ENCODE results near the gene TLR6. TPM values are rescaled to one million over a fixed set of nuclear protein-coding genes. Genes with fewer than 3 reads are reported as not detected.

Gene TLR6
- total RNA-seq, 2 donors from 2014 or later = 0.99 to 1.8 TPM

DNA sequence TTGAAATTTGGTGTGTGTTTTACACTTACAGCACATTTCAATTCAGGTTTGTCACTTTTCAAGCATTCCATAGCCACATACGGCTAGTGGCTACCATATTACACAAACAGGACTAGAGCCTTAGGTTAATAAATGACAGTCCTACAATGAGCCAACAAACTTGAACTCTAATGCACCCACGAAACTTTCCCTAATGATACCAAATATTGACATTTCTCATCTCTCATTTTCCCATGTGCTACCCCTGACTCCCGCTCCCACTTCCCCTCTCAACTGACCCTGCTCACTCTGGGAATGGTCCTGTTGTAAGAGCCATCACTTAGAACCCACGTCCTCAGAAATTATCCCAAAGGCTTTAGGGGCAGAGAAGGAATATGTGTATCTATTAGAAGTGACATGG lies 68.9 kb downstream of the TLR6 start:
- ATAC-seq (peak; percentile 63), DNase-seq (no peak)
- Histone ChIP-seq H3K36me3 (replicated peaks in 1 of 2; ENCODE audit: insufficient read depth in 1 of 2, low read depth in 2 of 2) (no peaks in the 10 kb centered on the region), H3K4me1 (peaks cover 11% of the 10 kb centered on the region), H3K27ac (peak overlapping the region in 1 of 4 donors; percentile 53), H3K9me3 (no peaks in the 10 kb centered on the region), H3K27me3 (no peaks in the 10 kb centered on the region), H3K4me3 (no peak overlapping the region)
- WGBS, 2 donors = 20 to 33% methylated on average over 4 of the region's 4 CpGs
- no peak for TF ChIP-seq POLR2A (IDR thresholded peaks at IDR 0.05)
- TF ChIP-seq, protein P1, sequence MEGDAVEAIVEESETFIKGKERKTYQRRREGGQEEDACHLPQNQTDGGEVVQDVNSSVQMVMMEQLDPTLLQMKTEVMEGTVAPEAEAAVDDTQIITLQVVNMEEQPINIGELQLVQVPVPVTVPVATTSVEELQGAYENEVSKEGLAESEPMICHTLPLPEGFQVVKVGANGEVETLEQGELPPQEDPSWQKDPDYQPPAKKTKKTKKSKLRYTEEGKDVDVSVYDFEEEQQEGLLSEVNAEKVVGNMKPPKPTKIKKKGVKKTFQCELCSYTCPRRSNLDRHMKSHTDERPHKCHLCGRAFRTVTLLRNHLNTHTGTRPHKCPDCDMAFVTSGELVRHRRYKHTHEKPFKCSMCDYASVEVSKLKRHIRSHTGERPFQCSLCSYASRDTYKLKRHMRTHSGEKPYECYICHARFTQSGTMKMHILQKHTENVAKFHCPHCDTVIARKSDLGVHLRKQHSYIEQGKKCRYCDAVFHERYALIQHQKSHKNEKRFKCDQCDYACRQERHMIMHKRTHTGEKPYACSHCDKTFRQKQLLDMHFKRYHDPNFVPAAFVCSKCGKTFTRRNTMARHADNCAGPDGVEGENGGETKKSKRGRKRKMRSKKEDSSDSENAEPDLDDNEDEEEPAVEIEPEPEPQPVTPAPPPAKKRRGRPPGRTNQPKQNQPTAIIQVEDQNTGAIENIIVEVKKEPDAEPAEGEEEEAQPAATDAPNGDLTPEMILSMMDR (IDR thresholded peaks at IDR 0.05) = no peak
- intact Hi-C loops (cut with DNase I) = no loop called here

DNA sequence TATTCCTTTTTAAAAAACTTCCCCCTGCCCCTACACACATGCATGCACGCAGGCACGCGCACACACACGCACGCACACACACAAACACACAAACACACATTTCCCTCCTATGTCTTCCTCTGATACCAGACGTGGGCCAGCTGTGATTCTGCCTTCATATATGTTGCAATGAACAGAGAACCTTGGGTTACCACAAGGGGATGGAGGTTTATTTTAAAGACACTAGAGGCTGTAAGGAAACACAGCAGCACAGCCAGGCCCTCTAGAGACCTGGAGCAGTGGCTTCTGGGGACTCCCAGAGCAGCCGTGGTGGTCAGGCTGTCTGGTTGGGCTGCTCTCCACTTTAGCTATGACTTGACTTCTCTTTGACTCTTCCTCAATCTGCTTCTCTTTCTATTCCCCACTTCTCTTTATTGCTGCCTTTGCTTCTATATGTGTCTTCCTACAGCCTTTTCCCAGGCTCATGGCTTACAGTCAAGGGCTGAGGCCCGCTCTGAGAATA lies 70.7 kb downstream of the TLR6 start:
- Histone ChIP-seq H3K9me3 (no peaks in the 10 kb centered on the region), H3K4me3 (no peak overlapping the region), H3K27me3 (no peaks in the 10 kb centered on the region), H3K36me3 (replicated peaks in 1 of 2; ENCODE audit: insufficient read depth in 1 of 2, low read depth in 2 of 2) (no peaks in the 10 kb centered on the region), H3K4me1 (peaks cover 16% of the 10 kb centered on the region), H3K27ac (peak overlapping the region in 1 of 4 donors; percentile 57)
- DNase-seq = peak in 1 of 4 donors; percentile 58
- WGBS, 2 donors = 80 to 95% methylated on average over 8 of the region's 8 CpGs
- TF ChIP-seq POLR2A (IDR thresholded peaks at IDR 0.05) = peak in 1 of 3 donors; percentile 25
- TF ChIP-seq, protein P1 (IDR thresholded peaks at IDR 0.05) = no peak
- intact Hi-C loops (cut with DNase I) = no loop called here
- no peak for ATAC-seq

DNA sequence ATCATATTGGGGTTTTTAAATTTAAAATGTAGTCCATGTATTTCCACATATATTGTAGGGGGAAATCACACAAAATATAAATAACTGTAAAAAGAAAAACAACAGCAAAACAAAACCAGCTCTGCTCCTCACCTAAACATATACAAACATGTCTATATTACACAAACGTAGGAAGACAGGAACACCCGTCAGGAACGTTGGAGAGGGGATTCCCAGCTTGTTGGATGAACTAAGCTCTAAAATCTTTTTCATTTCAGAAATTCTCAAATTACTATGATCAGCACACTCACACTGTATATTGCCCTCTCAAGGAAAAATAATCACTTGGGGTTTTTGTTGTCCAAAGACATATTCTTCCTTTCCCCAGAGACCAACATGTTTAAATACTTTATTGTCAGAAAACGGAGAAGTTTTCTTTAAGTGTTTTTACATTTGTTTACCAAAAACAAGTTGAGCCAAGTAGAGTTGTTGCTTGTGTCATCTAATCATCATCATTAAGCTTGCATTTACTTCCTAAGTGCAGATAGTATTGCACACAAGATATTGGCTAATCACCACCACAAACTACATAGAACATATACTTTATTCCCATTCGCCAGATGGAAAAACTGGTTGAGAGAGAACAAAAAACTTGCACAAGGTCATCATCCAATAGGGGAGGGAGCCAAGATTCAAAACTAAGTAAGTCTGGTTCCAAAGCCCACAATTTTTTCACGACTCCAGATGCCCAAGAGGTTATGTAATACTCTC lies 71.4 kb downstream of the TLR6 start:
- TF ChIP-seq, protein P1 (IDR thresholded peaks at IDR 0.05) = no peak
- no peak for TF ChIP-seq POLR2A (IDR thresholded peaks at IDR 0.05)
- no peaks in the 10 kb centered on the region for H3K9me3 ChIP-seq
- H3K4me1 ChIP-seq = peaks cover 16% of the 10 kb centered on the region
- H3K4me3 ChIP-seq = no peak overlapping the region
- no peak for DNase-seq
- H3K36me3 ChIP-seq (replicated peaks in 1 of 2; ENCODE audit: insufficient read depth in 1 of 2, low read depth in 2 of 2) = no peaks in the 10 kb centered on the region
- no peak for ATAC-seq
- intact Hi-C loops (cut with DNase I) = no loop called here
- no peaks in the 10 kb centered on the region for H3K27me3 ChIP-seq
- peak overlapping the region in 1 of 4 donors; percentile 57 for H3K27ac ChIP-seq
- WGBS, 2 donors = 60 to 63% methylated on average over 6 of the region's 6 CpGs

DNA sequence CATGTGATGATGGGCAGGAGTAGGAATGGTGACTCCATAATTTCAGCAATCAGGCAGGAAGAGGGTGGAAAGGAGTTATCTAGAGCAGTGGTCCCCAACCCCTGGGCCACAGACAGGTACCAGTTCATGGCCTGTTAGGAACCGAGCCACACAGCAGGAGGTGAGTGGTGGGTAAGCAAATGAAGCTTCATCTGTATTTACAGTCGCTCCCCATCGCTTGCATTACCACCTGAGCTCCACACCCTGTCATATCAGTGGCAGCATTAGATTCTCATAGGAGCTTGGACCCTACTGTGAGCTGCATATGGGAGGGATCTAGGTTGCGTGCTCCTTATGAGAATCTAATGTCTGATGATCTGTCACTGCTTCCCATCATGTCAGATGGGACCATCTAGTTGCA lies 72.5 kb downstream of the TLR6 start:
- H3K27me3 ChIP-seq = no peaks in the 10 kb centered on the region
- ATAC-seq (no peak), DNase-seq (no peak)
- no peak for TF ChIP-seq POLR2A (IDR thresholded peaks at IDR 0.05)
- TF ChIP-seq, protein P1 (IDR thresholded peaks at IDR 0.05) = no peak
- no peak overlapping the region for H3K27ac ChIP-seq
- H3K36me3 ChIP-seq (replicated peaks in 1 of 2; ENCODE audit: insufficient read depth in 1 of 2, low read depth in 2 of 2) = no peaks in the 10 kb centered on the region
- peaks cover 16% of the 10 kb centered on the region for H3K4me1 ChIP-seq
- intact Hi-C loops (cut with DNase I) = no loop called here
- 88 to 89% methylated on average over 4 of the region's 4 CpGs for WGBS, 2 donors
- H3K9me3 ChIP-seq = no peaks in the 10 kb centered on the region
- no peak overlapping the region for H3K4me3 ChIP-seq

DNA sequence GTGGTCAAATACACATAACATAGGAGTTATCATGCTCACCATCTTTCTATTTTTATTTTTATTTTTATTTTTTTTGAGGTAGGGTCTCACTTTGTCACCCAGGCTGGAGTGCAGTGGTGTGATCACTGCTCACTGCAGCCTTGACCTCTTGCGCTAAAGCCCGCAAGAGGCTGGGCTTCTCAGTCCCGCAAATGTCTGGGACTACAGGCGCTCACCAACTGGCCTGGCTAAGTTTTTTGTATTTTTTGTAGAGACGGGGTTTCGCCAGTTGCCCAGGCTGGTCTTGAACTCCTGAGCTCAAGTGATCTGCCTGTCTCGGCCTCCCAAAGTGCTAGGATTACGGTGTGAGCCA lies 73.5 kb downstream of the TLR6 start:
- no peak for TF ChIP-seq POLR2A (IDR thresholded peaks at IDR 0.05)
- TF ChIP-seq, protein P1 (IDR thresholded peaks at IDR 0.05) = no peak
- Histone ChIP-seq H3K4me3 (no peak overlapping the region), H3K27me3 (no peaks in the 10 kb centered on the region), H3K36me3 (replicated peaks in 1 of 2; ENCODE audit: insufficient read depth in 1 of 2, low read depth in 2 of 2) (no peaks in the 10 kb centered on the region), H3K4me1 (peaks cover 13% of the 10 kb centered on the region), H3K9me3 (no peaks in the 10 kb centered on the region), H3K27ac (no peak overlapping the region)
- DNase-seq (no peak), ATAC-seq (no peak)
- 65% methylated on average over 8 of the region's 8 CpGs for WGBS, 2 donors
- intact Hi-C loops (cut with DNase I) = no loop called here

All from body of pancreas (tissue), 4 donors.